Measurements from ENCODE around the gene KIF20B.
"Not testable (repeated sequence)": the region's sequence is repeated elsewhere in the genome, so short reads cannot be mapped to it uniquely, and the experiment has no call there.

KIF20B gene

DNA sequence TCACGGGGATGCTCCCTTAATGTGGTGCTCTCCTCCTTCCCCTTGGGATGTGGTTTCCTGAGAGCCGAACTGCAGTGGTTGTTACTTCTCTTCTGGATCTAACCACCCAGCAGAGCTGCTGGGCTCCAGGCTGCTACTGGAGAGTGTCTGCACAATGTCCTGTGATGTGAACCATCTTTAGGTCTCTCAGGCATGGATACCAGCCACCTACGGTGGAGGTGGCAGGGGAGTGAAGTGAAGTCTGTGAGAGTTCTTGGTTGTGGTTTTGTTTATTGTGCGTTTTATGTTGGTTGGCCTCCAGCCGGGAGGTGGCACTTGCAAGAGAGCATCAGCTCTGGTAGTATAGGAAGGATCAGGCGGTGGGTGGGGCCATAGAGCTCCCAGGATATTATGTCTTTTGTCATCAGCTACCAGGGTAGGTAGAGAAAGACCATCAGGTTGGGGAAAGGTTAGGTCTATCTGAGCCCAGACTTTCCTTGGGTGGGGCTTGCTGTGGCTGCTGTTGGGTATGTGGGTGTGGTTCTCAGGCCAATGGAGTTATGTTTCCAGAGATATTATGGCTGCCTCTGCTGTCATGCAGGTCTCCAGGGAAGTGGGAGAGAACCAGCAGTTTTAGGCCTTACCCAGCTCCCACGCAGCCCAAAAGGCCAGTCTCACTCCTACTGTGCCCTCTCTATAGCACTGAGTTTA lies 87.9 kb downstream of the KIF20B start:
- DNase-seq = no peak

- DNase-seq = no peak
Observed at GRCh38 chr10:89792187-89792586, 90.8 kb downstream of the KIF20B start.

GRCh38 chr10:89793649-89794254 lies 92.4 kb downstream of the KIF20B start:
- DNase-seq = no peak

- no peak for DNase-seq
Observed at GRCh38 chr10:89795840-89796239, 94.5 kb downstream of the KIF20B start.

- no peak for DNase-seq
Observed at GRCh38 chr10:89798092-89798491, 96.7 kb downstream of the KIF20B start.

DNA sequence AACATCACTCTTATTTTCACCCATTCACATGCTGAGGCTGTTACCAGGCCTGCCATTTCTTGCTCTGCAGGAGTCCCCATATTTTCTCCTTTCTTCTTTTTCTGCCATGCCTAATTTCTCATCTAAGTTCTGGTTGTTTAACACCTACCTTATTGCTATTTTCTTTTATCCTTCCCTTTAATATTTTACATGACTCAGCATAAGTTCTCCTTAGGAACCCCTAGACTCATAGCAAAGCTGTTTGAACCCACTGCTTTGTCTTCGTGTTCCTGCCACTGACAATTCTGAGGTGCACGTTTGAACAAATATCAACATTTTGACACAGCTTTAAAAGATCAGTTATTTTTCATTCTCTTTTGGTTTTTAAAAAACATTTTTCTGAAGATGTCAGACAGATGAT lies 98.2 kb downstream of the KIF20B start:
- no peak for DNase-seq

DNA sequence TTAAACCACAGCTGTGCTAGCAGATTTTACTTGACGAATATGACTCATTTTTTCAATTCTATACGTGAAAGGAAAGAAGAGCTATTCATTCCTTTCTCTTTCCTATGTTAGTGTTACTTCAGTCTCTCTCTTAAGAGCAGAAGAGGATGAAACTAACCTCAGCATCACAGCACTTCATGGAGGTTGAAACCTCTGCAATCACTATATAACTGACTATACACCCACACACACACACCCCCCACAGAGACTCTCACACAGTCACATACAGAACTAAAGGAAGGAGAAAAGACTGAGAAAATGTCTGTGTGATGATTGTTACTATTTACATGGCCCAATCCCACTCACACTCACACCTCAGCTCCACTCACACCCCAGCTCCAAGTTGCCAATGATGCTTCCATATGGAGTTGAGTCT lies 104.2 kb downstream of the KIF20B start:
- DNase-seq = no peak

- no peak for DNase-seq
Observed at GRCh38 chr10:89808842-89809241, 107.5 kb downstream of the KIF20B start.

- DNase-seq = no peak
Observed at GRCh38 chr10:89809766-89810165, 108.4 kb downstream of the KIF20B start.

GRCh38 chr10:89810908-89811525 lies 109.6 kb downstream of the KIF20B start:
- no peak for DNase-seq

DNA sequence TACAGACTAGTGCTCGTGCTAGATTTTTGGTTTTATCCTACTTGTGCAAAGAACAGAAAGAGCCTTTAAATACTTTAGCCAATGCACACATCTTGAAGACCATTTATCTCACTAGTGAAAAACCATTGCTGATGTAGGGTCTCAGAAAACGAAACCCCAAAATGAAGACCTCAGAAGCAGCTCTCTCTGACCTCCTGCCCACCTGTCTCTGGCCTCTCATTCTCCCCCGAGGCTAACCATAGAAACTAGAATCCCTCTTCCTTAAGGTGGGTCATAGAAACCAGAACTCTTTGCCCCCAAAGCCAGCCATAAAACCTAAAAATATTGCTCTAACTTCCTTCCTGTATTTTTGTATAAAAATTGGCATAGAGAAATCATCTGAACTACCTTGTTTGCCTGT lies 112.2 kb downstream of the KIF20B start:
- DNase-seq = no peak

DNA sequence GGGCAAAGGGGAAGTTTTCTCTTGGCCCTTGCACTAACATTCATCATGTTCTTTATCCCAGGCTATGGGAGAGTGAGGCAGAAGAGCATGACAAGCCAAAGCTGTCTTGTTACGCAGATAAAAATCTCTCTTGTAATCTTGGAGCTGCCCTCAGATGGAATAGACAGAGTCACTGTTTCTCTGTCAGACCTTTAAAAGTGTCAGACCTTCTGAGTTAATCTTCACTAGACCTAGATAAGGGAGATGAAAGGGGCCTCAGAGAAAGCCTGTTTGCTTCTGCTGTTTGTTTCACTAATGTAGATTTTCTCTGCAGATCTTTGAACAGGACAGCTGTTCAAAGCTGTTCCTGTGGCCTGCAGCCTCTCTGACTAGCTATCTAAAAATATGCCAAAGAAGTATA lies 112.9 kb downstream of the KIF20B start:
- no peak for DNase-seq

GRCh38 chr10:89815049-89815853 lies 113.9 kb downstream of the KIF20B start:
- no peak for DNase-seq

GRCh38 chr10:89819008-89819407 lies 117.6 kb downstream of the KIF20B start:
- DNase-seq = not testable (repeated sequence)
